Measurements from ENCODE around the gene SV2B. TPM values are rescaled to one million over a fixed set of nuclear protein-coding genes. Genes with fewer than 3 reads are reported as not detected.

Gene SV2B
- total RNA-seq, 1 experiment from 2014 or later = not detected

GRCh38 chr15:91228890-91229289 is 128.8 kb downstream of the SV2B start:
- Histone ChIP-seq H2AK5ac (ENCODE audit: insufficient read length, low read length) (no peak overlapping the region), H2AFZ (ENCODE audit: low read length) (no peak overlapping the region), H3K4me2 (ENCODE audit: insufficient read depth, insufficient read length, low read length) (no peak overlapping the region), H3K14ac (ENCODE audit: insufficient read depth, low read length) (no peak overlapping the region), H3K27ac (ENCODE audit: insufficient read length, low read depth, low read length) (no peak overlapping the region), H3K4ac (ENCODE audit: low read depth, low read length) (no peak overlapping the region), H3K18ac (ENCODE audit: insufficient read length, low read depth, low read length) (no peak overlapping the region), H3K9me3 (ENCODE audit: control insufficient read depth, low read depth, low read length) (no peaks in the 10 kb centered on the region), H4K91ac (ENCODE audit: insufficient read length, low read depth, low read length) (no peak overlapping the region), H3K9ac (ENCODE audit: extremely low read depth, insufficient read length, low read length) (no peak overlapping the region), H4K8ac (replicated peaks; ENCODE audit: insufficient read length, low read depth, low read length) (no peak overlapping the region), H3K79me2 (ENCODE audit: insufficient read depth, low read length) (no peaks in the 10 kb centered on the region), H3K79me1 (ENCODE audit: insufficient read depth, low read depth, low read length, poor library complexity, severe bottlenecking) (no peaks in the 10 kb centered on the region), H4K5ac (ENCODE audit: insufficient read length, low read depth, low read length) (no peak overlapping the region), H3K4me1 (ENCODE audit: insufficient read depth, low read length) (no peaks in the 10 kb centered on the region), H2BK15ac (ENCODE audit: low read depth, low read length) (no peak overlapping the region), H3K23ac (ENCODE audit: insufficient read length, low read depth, low read length) (no peak overlapping the region), H2BK120ac (ENCODE audit: low read depth, low read length, poor library complexity, severe bottlenecking) (no peak overlapping the region), H3K27me3 (ENCODE audit: insufficient read depth, low read length) (no peaks in the 10 kb centered on the region), H2BK12ac (ENCODE audit: insufficient read length, low read depth, low read length) (no peak overlapping the region), H2BK20ac (ENCODE audit: low read depth, low read length, poor library complexity, severe bottlenecking) (no peak overlapping the region), H4K20me1 (ENCODE audit: control insufficient read depth, insufficient read depth, insufficient read length) (no peaks in the 10 kb centered on the region), H3T11ph (ENCODE audit: low read length) (no peak overlapping the region), H3K56ac (ENCODE audit: insufficient read length, low read depth, low read length) (no peak overlapping the region), H2BK5ac (ENCODE audit: insufficient read length, low read length) (no peak overlapping the region), H3K23me2 (ENCODE audit: insufficient read length, low read depth, low read length, poor library complexity, severe bottlenecking) (no peaks in the 10 kb centered on the region)
- H3K36me3 Mint-ChIP-seq (ENCODE audit: insufficient read depth in 1 of 3, low read depth in 3 of 3) = no peaks in the 10 kb centered on the region
- H3K27me3 Mint-ChIP-seq (ENCODE audit: low read depth) = peaks cover 11% of the 10 kb centered on the region
- DNase-seq = no peak
- H3K4me1 Mint-ChIP-seq = peaks cover 21 to 27% of the 10 kb centered on the region in 2 experiments
- H3K4me3 Mint-ChIP-seq = no peak overlapping the region
- WGBS (ENCODE audit: extremely low coverage, insufficient read length, low lambda C conversion rate) = no CpG with 5 or more reads among the region's 9 CpGs
- H3K9me3 Mint-ChIP-seq = no peaks in the 10 kb centered on the region
- no peak overlapping the region for H3K27ac Mint-ChIP-seq
- TF ChIP-seq CTCF (conservative IDR thresholded peaks at IDR 0.05) = no peak

All from H9 (cell line).